NCI-H774 (cell line): ENCODE measurements around the gene KCNK7.
"Not testable (repeated sequence)": the region's sequence is repeated elsewhere in the genome, so short reads cannot be mapped to it uniquely, and the experiment has no call there.

Source experiments
- DNase-seq: peaks from one replicate; lab custom pipeline; 2025; lab: John Stamatoyannopoulos, UW

Gene KCNK7

GRCh38 chr11:65595543-65596281 lies at the start of gene KCNK7:
Gene KCNK7 (minus strand): TSS chr11:65595800. CDS start chr11:65595772, 28 bp downstream.
- no peak for DNase-seq

GRCh38 chr11:65644837-65645236 lies 49.2 kb upstream of the KCNK7 start:
- DNase-seq = no peak

GRCh38 chr11:65643971-65644370 lies 48.4 kb upstream of the KCNK7 start:
- DNase-seq = no peak

GRCh38 chr11:65642014-65642671 lies 46.5 kb upstream of the KCNK7 start:
- DNase-seq = no peak

GRCh38 chr11:65641297-65642013 lies 45.9 kb upstream of the KCNK7 start:
- no peak for DNase-seq

GRCh38 chr11:65640483-65641296 lies 45.1 kb upstream of the KCNK7 start:
- no peak for DNase-seq

- no peak for DNase-seq
Measured at GRCh38 chr11:65639623-65640482, 44.3 kb upstream of the KCNK7 start.

- DNase-seq = not testable (repeated sequence)
Measured at GRCh38 chr11:65639228-65639597, 43.6 kb upstream of the KCNK7 start.

GRCh38 chr11:65637794-65638419 lies 42.3 kb upstream of the KCNK7 start, which contains the start of gene SIPA1:
Gene SIPA1 (plus strand): TSS chr11:65638101. CDS start chr11:65640922, 2,821 bp downstream.
- peak; percentile 73 for DNase-seq

- no peak for DNase-seq
Measured at GRCh38 chr11:65637032-65637557, 41.5 kb upstream of the KCNK7 start.

- DNase-seq = no peak
Measured at GRCh38 chr11:65636108-65637031, 40.8 kb upstream of the KCNK7 start.

GRCh38 chr11:65634905-65635731 lies 39.5 kb upstream of the KCNK7 start:
- no peak for DNase-seq

- DNase-seq = no peak
Measured at GRCh38 chr11:65634440-65634839, 38.8 kb upstream of the KCNK7 start.

- no peak for DNase-seq
Measured at GRCh38 chr11:65634109-65634436, 38.5 kb upstream of the KCNK7 start.

- DNase-seq = no peak
Measured at GRCh38 chr11:65633390-65634108, 37.9 kb upstream of the KCNK7 start.

GRCh38 chr11:65630215-65630614 lies 34.6 kb upstream of the KCNK7 start:
- DNase-seq = no peak

GRCh38 chr11:65629579-65629978 lies 34.0 kb upstream of the KCNK7 start:
- no peak for DNase-seq

- no peak for DNase-seq
Measured at GRCh38 chr11:65627202-65627601, 31.6 kb upstream of the KCNK7 start.
